Measurements from ENCODE around the gene PCDHGA11.
"Not testable (repeated sequence)": the region's sequence is repeated elsewhere in the genome, so short reads cannot be mapped to it uniquely, and the experiment has no call there.

The PCDHGA11 gene

GRCh38 chr5:141432726-141433125 lies 11.9 kb downstream of the PCDHGA11 start:
- not testable (repeated sequence) for DNase-seq

GRCh38 chr5:141434006-141434405 lies 13.2 kb downstream of the PCDHGA11 start:
- no peak for DNase-seq

GRCh38 chr5:141437221-141437620 lies 16.4 kb downstream of the PCDHGA11 start:
- no peak for DNase-seq

DNA sequence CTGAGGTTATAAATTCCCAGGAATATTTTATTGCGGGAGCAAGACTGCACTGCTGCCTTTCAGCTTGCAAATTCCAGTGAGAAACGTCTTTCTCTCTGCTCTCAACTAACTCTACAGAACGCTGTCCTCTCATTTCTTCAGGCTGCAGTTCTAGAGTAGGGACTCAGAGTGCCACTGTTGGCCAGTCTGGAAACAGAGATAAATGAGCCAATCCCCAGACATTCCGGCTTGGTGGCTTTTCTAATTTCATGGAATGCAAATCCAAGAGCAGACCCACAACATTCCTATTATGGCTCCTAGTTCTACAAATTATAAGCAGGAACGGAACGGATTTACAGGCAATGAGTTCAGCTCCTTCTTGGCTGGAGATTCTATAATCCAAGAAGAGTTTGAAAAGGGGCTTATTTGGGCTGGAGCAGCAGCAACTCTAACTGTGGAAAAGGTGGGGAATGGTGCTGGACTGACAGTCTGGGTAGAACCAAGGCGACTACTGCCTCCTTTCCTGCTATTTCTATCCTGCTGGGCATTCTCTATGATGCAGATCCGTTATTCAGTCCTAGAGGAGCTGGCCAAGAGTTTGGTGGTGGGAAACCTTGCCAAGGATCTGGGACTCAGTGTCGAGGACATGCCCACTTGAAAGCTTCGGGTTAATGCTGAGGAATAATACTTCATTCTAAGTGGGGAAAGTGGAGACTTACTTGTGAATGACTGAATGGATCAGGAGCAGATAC lies 18.7 kb downstream of the PCDHGA11 start:
- DNase-seq: no peak

DNA sequence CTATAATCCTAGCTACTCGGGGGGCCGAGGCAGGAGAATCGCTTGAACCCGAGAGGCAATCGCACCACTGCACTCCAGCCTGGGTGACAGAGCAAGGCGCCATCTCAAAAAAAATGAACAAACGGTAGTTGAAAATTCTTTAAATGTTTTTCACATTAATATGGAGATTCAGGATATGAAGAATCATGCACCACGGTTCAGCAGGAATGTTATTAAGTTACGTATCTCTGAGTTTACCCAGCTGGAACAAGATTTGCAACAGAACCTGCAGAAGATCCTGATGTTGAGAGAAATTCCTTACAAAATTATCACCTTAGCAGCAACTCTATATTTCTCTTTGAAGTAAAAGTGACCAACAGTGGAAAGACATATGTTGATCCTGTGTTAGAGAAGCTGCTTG lies 19.5 kb downstream of the PCDHGA11 start:
- no peak for DNase-seq

GRCh38 chr5:141441571-141442170 lies 20.8 kb downstream of the PCDHGA11 start:
- no peak for DNase-seq

GRCh38 chr5:141465351-141465750 lies 44.5 kb downstream of the PCDHGA11 start:
- no peak for DNase-seq

Data from hematopoietic multipotent progenitor cell treated with erythropoietin and hydrocortisone succinate and interleukin-3 and kit ligand, for 8 days (in vitro differentiated cells).